HCT116 (cell line): ENCODE data around the gene GNAS-AS1. TPM values are rescaled to one million over a fixed set of nuclear protein-coding genes. Genes with fewer than 3 reads are reported as not detected.

Experiments used
- ATAC-seq: fragments of 200-7000 bp; cut with Tn5 transposase; 2 replicates; pipeline ENCODE4 v1.9.1; 2020; ENCODE audit warnings: mild to moderate bottlenecking, moderate library complexity
- BruUV-seq: library from RNA; stranded (reverse); fragments of 400-500 nt; replicated peaks from 2 replicates; lab custom pipeline; 2021; lab: Mats Ljungman, UMichigan
- CTCF ChIA-PET: fragments of 300-600 bp; sonication (Branson Sonifier 250); formaldehyde crosslinking; loops from one replicate; lab custom pipeline; 2021; ENCODE audit warnings: antibody characterized with exemption; lab: Charles Lee
- POLR2A ChIA-PET: fragments of 300-600, 350-600 bp; sonication (Branson Sonifier 250); formaldehyde crosslinking; loops from one replicate; lab custom pipeline; 2021; ENCODE audit warnings: antibody characterized with exemption; lab: Charles Lee
- RAD21 ChIA-PET, 2 experiments: fragments of 300-600 bp; sonication (Branson Sonifier 250); formaldehyde crosslinking; loops; one replicate each; lab custom pipeline; 2023; ENCODE audit warnings: low total read pairs in 2 of 2; ENCODE audit not compliant: uncharacterized antibody in 2 of 2, unreplicated experiment in 2 of 2, low non-redundant PET in 1 of 2; lab: Charles Lee
- DNase-seq: peaks from one replicate; pipeline ENCODE4 v3.0.0-alpha.2; 2010; ENCODE audit warnings: low read depth, low spot score
- H2AFZ ChIP-seq: fragments of 200-600 bp; shearing (Covaris generic), sonication (generic); 2 replicates; pipeline ENCODE4 v1.6.1; 2017; ENCODE audit warnings: low read depth, mixed run types, mixed read lengths, antibody characterized with exemption, low read length; ENCODE audit not compliant: poor library complexity, severe bottlenecking
- H3K27ac ChIP-seq: 2 replicates; pipeline ENCODE4 v1.5.1; 2012; ENCODE audit warnings: low read depth, low read length
- H3K27me3 ChIP-seq: fragments of 200-600 bp; sonication (generic); 2 replicates; pipeline ENCODE4 v1.6.1; 2016; ENCODE audit warnings: mixed run types, low read length, mixed read lengths; ENCODE audit not compliant: insufficient read depth
- H3K36me3 ChIP-seq, 2 experiments: fragments of 200-500 bp in 1 of 2; fragments of 200-600 bp in 1 of 2; sonication (Bioruptor generic) in 1 of 2; sonication (generic) in 1 of 2; 2 replicates each; pipeline versions ENCODE4 v1.5.1 to v1.6.1; 2014 to 2016; ENCODE audit warnings: low read length in 2 of 2, inconsistent platforms in 1 of 2, mixed read lengths in 1 of 2, mixed run types in 1 of 2; ENCODE audit not compliant: insufficient read depth in 2 of 2, control insufficient read depth in 1 of 2
- H3K4me1 ChIP-seq, 2 experiments: fragments of 200-600 bp in 1 of 2; sonication (generic) in 1 of 2; 2 replicates each; pipeline versions ENCODE4 v1.5.1 to v1.6.1; 2012 to 2017; ENCODE audit warnings: low read length in 2 of 2, inconsistent platforms in 1 of 2, mild to moderate bottlenecking in 1 of 2, mixed read lengths in 1 of 2, mixed run types in 1 of 2, moderate library complexity in 1 of 2; ENCODE audit not compliant: insufficient read depth in 2 of 2, control insufficient read depth in 1 of 2
- H3K4me2 ChIP-seq: fragments of 200-600 bp; sonication (generic); 2 replicates; pipeline ENCODE4 v1.6.1; 2017; ENCODE audit warnings: mixed run types, low read length, mixed read lengths
- H3K4me3 ChIP-seq, 2 experiments: fragments of 200-600 bp in 1 of 2; sonication (generic) in 1 of 2; replicated peaks in 1 of 2; 2 replicates each; pipeline ENCODE4 v1.5.1; 2011 to 2016; ENCODE audit warnings: low read length in 2 of 2, control low read depth in 1 of 2, low read depth in 1 of 2, mild to moderate bottlenecking in 1 of 2, mixed read lengths in 1 of 2, mixed run types in 1 of 2
- H3K79me2 ChIP-seq: fragments of 200-600 bp; sonication (generic); 2 replicates; pipeline ENCODE4 v1.6.1; 2017; ENCODE audit warnings: mild to moderate bottlenecking, mixed run types, low read length, moderate library complexity, mixed read lengths; ENCODE audit not compliant: insufficient read depth
- H3K9ac ChIP-seq: fragments of 200-600 bp; sonication (generic); 2 replicates; pipeline ENCODE4 v1.6.1; 2016; ENCODE audit warnings: low read length, mixed read lengths
- H3K9me2 ChIP-seq: fragments of 200-600 bp; sonication (generic), shearing (Covaris generic); 2 replicates; pipeline ENCODE4 v1.6.1; 2017; ENCODE audit warnings: mixed run types, mild to moderate bottlenecking, moderate library complexity; ENCODE audit not compliant: insufficient read depth
- H3K9me3 ChIP-seq, 2 experiments: fragments of 200-500 bp in 1 of 2; fragments of 200-600 bp in 1 of 2; sonication (Bioruptor generic) in 1 of 2; sonication (generic) in 1 of 2; 2 replicates each; pipeline ENCODE4 v1.6.1; 2014 to 2017; ENCODE audit warnings: low read length in 2 of 2, mixed read lengths in 2 of 2, inconsistent platforms in 1 of 2, low read depth in 1 of 2, mild to moderate bottlenecking in 1 of 2, mixed run types in 1 of 2, moderate library complexity in 1 of 2; ENCODE audit not compliant: control insufficient read depth in 1 of 2, insufficient read depth in 1 of 2
- H4K20me1 ChIP-seq: fragments of 200-600 bp; sonication (generic), shearing (Covaris generic); 2 replicates; pipeline ENCODE4 v1.6.1; 2017; ENCODE audit warnings: mixed run types, mild to moderate bottlenecking, moderate library complexity; ENCODE audit not compliant: insufficient read depth
- EGR1 ChIP-seq: IDR thresholded peaks from 2 replicates; pipeline ENCODE4 v1.6.1; 2012; ENCODE audit warnings: low read depth
- EZH2phosphoT487 ChIP-seq: fragments of 200-600 bp; IDR thresholded peaks from 2 replicates; pipeline ENCODE4 v1.6.1; 2018; ENCODE audit warnings: antibody characterized with exemption, borderline replicate concordance
- RAD21 ChIP-seq: IDR thresholded peaks from 2 replicates; pipeline ENCODE4 v1.6.1; 2012; ENCODE audit warnings: low read depth, mild to moderate bottlenecking
- REST ChIP-seq: IDR thresholded peaks from 2 replicates; pipeline ENCODE4 v1.6.1; 2012; ENCODE audit warnings: low read depth
- SRF ChIP-seq: IDR thresholded peaks from 2 replicates; pipeline ENCODE4 v1.6.1; 2012; ENCODE audit warnings: low read depth
- YY1 ChIP-seq: IDR thresholded peaks from 2 replicates; pipeline ENCODE4 v1.6.1; 2011; ENCODE audit warnings: low read length, low read depth, moderate library complexity, mild to moderate bottlenecking; ENCODE audit not compliant: insufficient replicate concordance; ENCODE audit errors: extremely low read depth
- ZFX ChIP-seq: fragments of 450-650 bp; IDR thresholded peaks from 2 replicates; pipeline ENCODE4 v1.6.1; 2017
- ZNF274 ChIP-seq: fragments of 200-500 bp; sonication (Bioruptor generic); IDR thresholded peaks from 2 replicates; pipeline ENCODE4 v1.6.1; 2014; ENCODE audit warnings: mild to moderate bottlenecking, low read depth, low read length, inconsistent platforms
- intact Hi-C: fragments of 100-400 bp; cut with micrococcal nuclease; formaldehyde crosslinking; loops from 2 replicates; pipeline ENCODE4 v1.10.0; 2022
- total RNA-seq: library from RNA; stranded (reverse); gene quantifications from one replicate; pipeline ENCODE4 v1.2.1, GENCODE V29; 2021; ENCODE audit not compliant: unreplicated experiment

The GNAS-AS1 gene
- total RNA-seq, 1 experiment from 2014 or later: not detected

GRCh38 chr20:58795923-58796245 is 54.8 kb downstream of the GNAS-AS1 start:
- TF ChIP-seq EZH2phosphoT487 (no peak), ZNF274 (no peak), REST (no peak), EGR1 (no peak), YY1 (no peak), ZFX (no peak), SRF (no peak), RAD21 (no peak)
- TF ChIP-seq, all 23 proteins: peak for 0
- H3K27me3 ChIP-seq: peaks cover 20% of the 10 kb centered on the region; the same call in 1 of the 2 replicates
- no peaks in the 10 kb centered on the region for H3K9me2 ChIP-seq
- no peaks in the 10 kb centered on the region for H4K20me1 ChIP-seq
- H2AFZ ChIP-seq: no peak overlapping the region
- ATAC-seq: no peak
- no TSS peak for BruUV-seq
- H3K79me2 ChIP-seq: no peaks in the 10 kb centered on the region
- ChIA-PET CTCF (no interaction called here), RAD21 (no interaction called here), POLR2A (no interaction called here)
- H3K9me3 ChIP-seq: no peaks in the 10 kb centered on the region
- no peak overlapping the region for H3K27ac ChIP-seq
- no peaks in the 10 kb centered on the region for H3K4me1 ChIP-seq
- no peak overlapping the region for H3K4me3 ChIP-seq
- DNase-seq: no peak
- intact Hi-C loops: no loop called here
- no peak overlapping the region for H3K4me2 ChIP-seq
- no peak overlapping the region for H3K9ac ChIP-seq
- no peaks in the 10 kb centered on the region for H3K36me3 ChIP-seq
